ENCODE results near the gene AMN. TPM values are rescaled to one million over a fixed set of nuclear protein-coding genes. Genes with fewer than 3 reads are reported as not detected.

The AMN gene
- polyA plus RNA-seq, 1 of the 3 experiments (the other 2 are of a cell fraction): 0.03 TPM

GRCh38 chr14:102883554-102883953, 38.9 kb upstream of the AMN start:
- CTCF ChIA-PET: interaction anchor here (1.5 kb wide), 1 partner anchor 16 kb away, joined by 4 read pairs; no protein-coding TSS in a partner anchor
- Histone ChIP-seq H3K9me2 (no peaks in the 10 kb centered on the region), H3K4me2 (no peak overlapping the region), H3K4me1 (ENCODE audit: control insufficient read depth in 1 of 2, insufficient read depth in 2 of 2, low read depth in 1 of 2, low read length in 1 of 2) (peaks cover 0 to 11% of the 10 kb centered on the region in 2 experiments; a peak in 2 of 4 replicates), H4K20me1 (ENCODE audit: insufficient read depth) (no peaks in the 10 kb centered on the region), H2AFZ (ENCODE audit: low read depth) (no peak overlapping the region), H3F3A (replicated peaks; ENCODE audit: insufficient read depth) (no peaks in the 10 kb centered on the region), H3K36me3 (replicated peaks in 1 of 2; ENCODE audit: control insufficient read depth in 1 of 2, insufficient read depth in 2 of 2, low read length in 1 of 2) (peaks cover 4 to 21% of the 10 kb centered on the region in 2 experiments), H3K9ac (no peak overlapping the region), H3K4me3 (ENCODE audit: low read depth in 2 of 2, low read length in 1 of 2) (no peak overlapping the region), H3K27me3 (ENCODE audit: insufficient read depth) (no peaks in the 10 kb centered on the region), H3K79me2 (ENCODE audit: insufficient read depth) (no peaks in the 10 kb centered on the region), H3K9me3 (no peaks in the 10 kb centered on the region), H3K27ac (ENCODE audit: low read depth in 2 of 2, low read length in 1 of 2) (no peak overlapping the region)
- no peak for DNase-seq
- POLR2A ChIA-PET: no interaction called here
- TF ChIP-seq ZBTB33 (IDR thresholded peaks at IDR 0.05; ENCODE audit: borderline replicate concordance, low read depth) (no peak), GATA2 (CRISPR knock-in tag; IDR thresholded peaks at IDR 0.05) (no peak), JUND (IDR thresholded peaks at IDR 0.05) (no peak), RXRA (IDR thresholded peaks at IDR 0.05; ENCODE audit: borderline replicate concordance, low read depth) (no peak)
- over 99% methylated on average over 14 of the region's 14 CpGs for WGBS (ENCODE audit: low lambda C conversion rate)

- no peak overlapping the region for H3K4me3 ChIP-seq (ENCODE audit: low read depth in 2 of 2, low read length in 1 of 2)
- H2AFZ ChIP-seq (ENCODE audit: low read depth): no peak overlapping the region
- H3K9ac ChIP-seq: no peak overlapping the region
- TF ChIP-seq IRF3 (IDR thresholded peaks at IDR 0.05; ENCODE audit: low read depth, low read length) (no peak), JUND (IDR thresholded peaks at IDR 0.05) (no peak), CHD2 (IDR thresholded peaks at IDR 0.05; ENCODE audit: low read length, partially characterized antibody) (no peak), SMC3 (IDR thresholded peaks at IDR 0.05; ENCODE audit: low read depth, low read length) (no peak), ELF1 (IDR thresholded peaks at IDR 0.05) (no peak), MEF2A (IDR thresholded peaks at IDR 0.05; ENCODE audit: borderline replicate concordance, low read depth) (no peak), FOXM1 (IDR thresholded peaks at IDR 0.05; ENCODE audit: low read depth) (no peak), RAD21 (IDR thresholded peaks at IDR 0.05; ENCODE audit: low read length) (no peak), MAX (IDR thresholded peaks at IDR 0.05; ENCODE audit: low read depth) (no peak), FOXJ3 (CRISPR knock-in tag; IDR thresholded peaks at IDR 0.05) (no peak), YY1 (IDR thresholded peaks at IDR 0.05; ENCODE audit: low read depth) (no peak)
- no peaks in the 10 kb centered on the region for H3K9me2 ChIP-seq
- peaks cover 20 to 31% of the 10 kb centered on the region in 2 experiments for H3K36me3 ChIP-seq (replicated peaks in 1 of 2; ENCODE audit: control insufficient read depth in 1 of 2, insufficient read depth in 2 of 2, low read length in 1 of 2)
- ChIA-PET POLR2A (no interaction called here), CTCF (no interaction called here)
- H4K20me1 ChIP-seq (ENCODE audit: insufficient read depth): no peaks in the 10 kb centered on the region
- no peaks in the 10 kb centered on the region for H3K9me3 ChIP-seq
- H3F3A ChIP-seq (replicated peaks; ENCODE audit: insufficient read depth): no peaks in the 10 kb centered on the region
- WGBS (ENCODE audit: low lambda C conversion rate): 95% methylated on average over 19 of the region's 22 CpGs
- H3K79me2 ChIP-seq (ENCODE audit: insufficient read depth): no peaks in the 10 kb centered on the region
- H3K4me1 ChIP-seq (ENCODE audit: control insufficient read depth in 1 of 2, insufficient read depth in 2 of 2, low read depth in 1 of 2, low read length in 1 of 2): peaks cover 0 to 11% of the 10 kb centered on the region in 2 experiments; a peak in 2 of 4 replicates
- DNase-seq: no peak
- no peak overlapping the region for H3K4me2 ChIP-seq
- no peak overlapping the region for H3K27ac ChIP-seq (ENCODE audit: low read depth in 2 of 2, low read length in 1 of 2)
- no peaks in the 10 kb centered on the region for H3K27me3 ChIP-seq (ENCODE audit: insufficient read depth)
These were observed 36.6 kb upstream of the AMN start for GRCh38 chr14:102885737-102886447.
